WTC11 (cell line): Measurements from ENCODE around the gene KCNB1. TPM values are rescaled to one million over a fixed set of nuclear protein-coding genes. Genes with fewer than 3 reads are reported as not detected.

Experiments
- ATAC-seq: fragments of 200-7000 bp; cut with Tn5 transposase; 2 replicates; pipeline ENCODE4 v1.10.0; 2021; ENCODE audit warnings: mild to moderate bottlenecking, moderate library complexity
- CTCF ChIA-PET: fragments of 300-600 bp; sonication (Branson Sonifier 250); formaldehyde crosslinking; loops from one replicate; lab custom pipeline; 2021; ENCODE audit warnings: antibody characterized with exemption; lab: Charles Lee
- POLR2A ChIA-PET: fragments of 350-600 bp; sonication (Branson Sonifier 250); formaldehyde crosslinking; loops from one replicate; lab custom pipeline; 2021; ENCODE audit warnings: antibody characterized with exemption; lab: Charles Lee
- DNase-seq: peaks from one replicate; pipeline ENCODE4 v3.0.0; 2021; ENCODE audit warnings: low spot score
- H3K27ac Mint-ChIP-seq: 2 replicates; pipeline ENCODE4 v1.8.0; 2021; ENCODE audit warnings: mixed read lengths
- H3K27me3 Mint-ChIP-seq: 2 replicates; pipeline ENCODE4 v1.8.0; 2021; ENCODE audit warnings: low read depth, mild to moderate bottlenecking, moderate library complexity, mixed read lengths
- H3K36me3 Mint-ChIP-seq: 2 replicates; pipeline ENCODE4 v1.8.0; 2021; ENCODE audit warnings: mixed read lengths
- H3K4me1 Mint-ChIP-seq: 2 replicates; pipeline ENCODE4 v1.8.0; 2022; ENCODE audit warnings: mixed read lengths
- H3K4me3 Mint-ChIP-seq: 2 replicates; pipeline ENCODE4 v1.8.0; 2021; ENCODE audit warnings: mild to moderate bottlenecking, moderate library complexity, mixed read lengths
- H3K9me3 Mint-ChIP-seq: 2 replicates; pipeline ENCODE4 v1.8.0; 2021; ENCODE audit warnings: mixed read lengths
- ATF1 ChIP-seq: sonication (generic); formaldehyde crosslinking; IDR thresholded peaks from 2 replicates; pipeline ENCODE4 v1.8.1; 2023; ENCODE audit warnings: mild to moderate bottlenecking, moderate library complexity, missing genetic modification reagents
- CREB1 ChIP-seq: sonication (generic); formaldehyde crosslinking; IDR thresholded peaks from 2 replicates; pipeline ENCODE4 v1.8.0; 2023; ENCODE audit warnings: mild to moderate bottlenecking, missing genetic modification reagents
- ELF4 ChIP-seq: sonication (generic); formaldehyde crosslinking; IDR thresholded peaks from 2 replicates; pipeline ENCODE4 v1.8.1; 2022; ENCODE audit warnings: low read depth, mild to moderate bottlenecking, moderate library complexity, missing genetic modification reagents
- ESRRA ChIP-seq: sonication (generic); formaldehyde crosslinking; IDR thresholded peaks from 2 replicates; pipeline ENCODE4 v1.8.1; 2022; ENCODE audit warnings: mild to moderate bottlenecking, missing genetic modification reagents, borderline replicate concordance
- ETV6 ChIP-seq: sonication (generic); formaldehyde crosslinking; IDR thresholded peaks from 2 replicates; pipeline ENCODE4 v1.8.1; 2022; ENCODE audit warnings: mild to moderate bottlenecking, missing genetic modification reagents
- GABPB1 ChIP-seq: sonication (generic); formaldehyde crosslinking; IDR thresholded peaks from 2 replicates; pipeline ENCODE4 v1.8.1; 2023; ENCODE audit warnings: mild to moderate bottlenecking, missing genetic modification reagents
- GTF2I ChIP-seq: fragments of 250-450 bp; sonication (Bioruptor Pico); conservative IDR thresholded peaks from 2 replicates; pipeline ENCODE4 v1.4.0; 2021; ENCODE audit warnings: mild to moderate bottlenecking
- IRF2 ChIP-seq: sonication (generic); formaldehyde crosslinking; IDR thresholded peaks from 2 replicates; pipeline ENCODE4 v1.8.0; 2022; ENCODE audit warnings: low read depth, missing genetic modification reagents, borderline replicate concordance
- NR3C1 ChIP-seq: sonication (generic); formaldehyde crosslinking; conservative IDR thresholded peaks from 2 replicates; pipeline ENCODE4 v1.8.1; 2023; ENCODE audit warnings: low read depth, mild to moderate bottlenecking, missing genetic modification reagents
- OVOL2 ChIP-seq: fragments of 250-450 bp; sonication (Bioruptor Pico); IDR thresholded peaks from 2 replicates; pipeline ENCODE4 v1.9.0; 2021; ENCODE audit warnings: mild to moderate bottlenecking, borderline replicate concordance
- SP1 ChIP-seq: sonication (generic); formaldehyde crosslinking; conservative IDR thresholded peaks from 2 replicates; pipeline ENCODE4 v1.8.1; 2022; ENCODE audit warnings: missing genetic modification reagents
- STAT6 ChIP-seq: sonication (generic); formaldehyde crosslinking; conservative IDR thresholded peaks from 2 replicates; pipeline ENCODE4 v1.8.1; 2023; ENCODE audit warnings: mild to moderate bottlenecking, low read depth, missing genetic modification reagents, moderate library complexity
- TCF7 ChIP-seq: sonication (generic); formaldehyde crosslinking; IDR thresholded peaks from 2 replicates; pipeline ENCODE4 v1.8.0; 2022; ENCODE audit warnings: mild to moderate bottlenecking, low read depth, missing genetic modification reagents, moderate library complexity
- ZNF512 ChIP-seq: sonication (generic); formaldehyde crosslinking; IDR thresholded peaks from 2 replicates; pipeline ENCODE4 v1.8.1; 2022; ENCODE audit warnings: missing genetic modification reagents, borderline replicate concordance
- ZNF532 ChIP-seq: fragments of 250-450 bp; sonication (Bioruptor Pico); IDR thresholded peaks from 2 replicates; pipeline ENCODE4 v1.9.0; 2021; ENCODE audit warnings: mild to moderate bottlenecking, borderline replicate concordance
- total RNA-seq: library from RNA; stranded (reverse); gene quantifications from 3 replicates; pipeline ENCODE4 v1.2.3, GENCODE V29; 2021
- TF ChIP-seq, protein P1 (sequence below): fragments of 250-450 bp; sonication (Bioruptor Pico); IDR thresholded peaks from 2 replicates; pipeline ENCODE4 v1.9.0; 2021; ENCODE audit warnings: moderate library complexity, mild to moderate bottlenecking, inconsistent platforms, borderline replicate concordance
- TF ChIP-seq, protein P2 (sequence below): sonication (generic); formaldehyde crosslinking; IDR thresholded peaks from 2 replicates; pipeline ENCODE4 v1.8.1; 2023; ENCODE audit warnings: mild to moderate bottlenecking, moderate library complexity, missing genetic modification reagents
- TF ChIP-seq, protein P3 (sequence below): sonication (generic); formaldehyde crosslinking; IDR thresholded peaks from 2 replicates; pipeline ENCODE4 v1.8.0; 2023; ENCODE audit warnings: mild to moderate bottlenecking, missing genetic modification reagents
- TF ChIP-seq, protein P4 (sequence below): fragments of 250-450 bp; sonication (Bioruptor Pico); IDR thresholded peaks from 2 replicates; pipeline ENCODE4 v2.1.2; 2022; ENCODE audit warnings: mild to moderate bottlenecking, moderate library complexity
- TF ChIP-seq, protein P5 (sequence below): sonication (generic); formaldehyde crosslinking; IDR thresholded peaks from 2 replicates; pipeline ENCODE4 v1.8.1; 2023; ENCODE audit warnings: mild to moderate bottlenecking, missing genetic modification reagents, moderate library complexity

KCNB1 gene
- total RNA-seq, 1 experiment from 2014 or later = 1.1 TPM

GRCh38 chr20:49523767-49524360 lies 41.4 kb upstream of the KCNB1 start:
- H3K4me1 Mint-ChIP-seq = peaks cover 10% of the 10 kb centered on the region
- no peak overlapping the region for H3K4me3 Mint-ChIP-seq
- H3K27me3 Mint-ChIP-seq = no peaks in the 10 kb centered on the region
- TF ChIP-seq SP1 (CRISPR knock-in tag) = no peak
- TF ChIP-seq ZNF532 (CRISPR knock-in tag) = no peak
- TF ChIP-seq, protein P1, sequence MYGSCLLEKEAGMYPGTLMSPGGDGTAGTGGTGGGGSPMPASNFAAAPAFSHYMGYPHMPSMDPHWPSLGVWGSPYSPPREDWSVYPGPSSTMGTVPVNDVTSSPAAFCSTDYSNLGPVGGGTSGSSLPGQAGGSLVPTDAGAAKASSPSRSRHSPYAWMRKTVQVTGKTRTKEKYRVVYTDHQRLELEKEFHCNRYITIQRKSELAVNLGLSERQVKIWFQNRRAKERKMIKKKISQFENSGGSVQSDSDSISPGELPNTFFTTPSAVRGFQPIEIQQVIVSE (CRISPR knock-in tag) = no peak
- TF ChIP-seq ZNF512 (CRISPR knock-in tag) = no peak
- TF ChIP-seq STAT6 (CRISPR knock-in tag) = no peak
- TF ChIP-seq ELF4 = no peak
- TF ChIP-seq ETV6 = no peak
- TF ChIP-seq, protein P2, sequence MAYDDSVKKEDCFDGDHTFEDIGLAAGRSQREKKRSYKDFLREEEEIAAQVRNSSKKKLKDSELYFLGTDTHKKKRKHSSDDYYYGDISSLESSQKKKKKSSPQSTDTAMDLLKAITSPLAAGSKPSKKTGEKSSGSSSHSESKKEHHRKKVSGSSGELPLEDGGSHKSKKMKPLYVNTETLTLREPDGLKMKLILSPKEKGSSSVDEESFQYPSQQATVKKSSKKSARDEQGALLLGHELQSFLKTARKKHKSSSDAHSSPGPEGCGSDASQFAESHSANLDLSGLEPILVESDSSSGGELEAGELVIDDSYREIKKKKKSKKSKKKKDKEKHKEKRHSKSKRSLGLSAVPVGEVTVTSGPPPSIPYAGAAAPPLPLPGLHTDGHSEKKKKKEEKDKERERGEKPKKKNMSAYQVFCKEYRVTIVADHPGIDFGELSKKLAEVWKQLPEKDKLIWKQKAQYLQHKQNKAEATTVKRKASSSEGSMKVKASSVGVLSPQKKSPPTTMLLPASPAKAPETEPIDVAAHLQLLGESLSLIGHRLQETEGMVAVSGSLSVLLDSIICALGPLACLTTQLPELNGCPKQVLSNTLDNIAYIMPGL (CRISPR knock-in tag) = no peak
- TF ChIP-seq, protein P3, sequence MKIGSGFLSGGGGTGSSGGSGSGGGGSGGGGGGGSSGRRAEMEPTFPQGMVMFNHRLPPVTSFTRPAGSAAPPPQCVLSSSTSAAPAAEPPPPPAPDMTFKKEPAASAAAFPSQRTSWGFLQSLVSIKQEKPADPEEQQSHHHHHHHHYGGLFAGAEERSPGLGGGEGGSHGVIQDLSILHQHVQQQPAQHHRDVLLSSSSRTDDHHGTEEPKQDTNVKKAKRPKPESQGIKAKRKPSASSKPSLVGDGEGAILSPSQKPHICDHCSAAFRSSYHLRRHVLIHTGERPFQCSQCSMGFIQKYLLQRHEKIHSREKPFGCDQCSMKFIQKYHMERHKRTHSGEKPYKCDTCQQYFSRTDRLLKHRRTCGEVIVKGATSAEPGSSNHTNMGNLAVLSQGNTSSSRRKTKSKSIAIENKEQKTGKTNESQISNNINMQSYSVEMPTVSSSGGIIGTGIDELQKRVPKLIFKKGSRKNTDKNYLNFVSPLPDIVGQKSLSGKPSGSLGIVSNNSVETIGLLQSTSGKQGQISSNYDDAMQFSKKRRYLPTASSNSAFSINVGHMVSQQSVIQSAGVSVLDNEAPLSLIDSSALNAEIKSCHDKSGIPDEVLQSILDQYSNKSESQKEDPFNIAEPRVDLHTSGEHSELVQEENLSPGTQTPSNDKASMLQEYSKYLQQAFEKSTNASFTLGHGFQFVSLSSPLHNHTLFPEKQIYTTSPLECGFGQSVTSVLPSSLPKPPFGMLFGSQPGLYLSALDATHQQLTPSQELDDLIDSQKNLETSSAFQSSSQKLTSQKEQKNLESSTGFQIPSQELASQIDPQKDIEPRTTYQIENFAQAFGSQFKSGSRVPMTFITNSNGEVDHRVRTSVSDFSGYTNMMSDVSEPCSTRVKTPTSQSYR (CRISPR knock-in tag) = no peak
- TF ChIP-seq CREB1 (CRISPR knock-in tag) = no peak
- TF ChIP-seq, protein P4, sequence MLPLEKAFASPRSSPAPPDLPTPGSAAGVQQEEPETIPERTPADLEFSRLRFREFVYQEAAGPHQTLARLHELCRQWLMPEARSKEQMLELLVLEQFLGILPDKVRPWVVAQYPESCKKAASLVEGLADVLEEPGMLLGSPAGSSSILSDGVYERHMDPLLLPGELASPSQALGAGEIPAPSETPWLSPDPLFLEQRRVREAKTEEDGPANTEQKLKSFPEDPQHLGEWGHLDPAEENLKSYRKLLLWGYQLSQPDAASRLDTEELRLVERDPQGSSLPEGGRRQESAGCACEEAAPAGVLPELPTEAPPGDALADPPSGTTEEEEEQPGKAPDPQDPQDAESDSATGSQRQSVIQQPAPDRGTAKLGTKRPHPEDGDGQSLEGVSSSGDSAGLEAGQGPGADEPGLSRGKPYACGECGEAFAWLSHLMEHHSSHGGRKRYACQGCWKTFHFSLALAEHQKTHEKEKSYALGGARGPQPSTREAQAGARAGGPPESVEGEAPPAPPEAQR (CRISPR knock-in tag) = no peak
- TF ChIP-seq, protein P5, sequence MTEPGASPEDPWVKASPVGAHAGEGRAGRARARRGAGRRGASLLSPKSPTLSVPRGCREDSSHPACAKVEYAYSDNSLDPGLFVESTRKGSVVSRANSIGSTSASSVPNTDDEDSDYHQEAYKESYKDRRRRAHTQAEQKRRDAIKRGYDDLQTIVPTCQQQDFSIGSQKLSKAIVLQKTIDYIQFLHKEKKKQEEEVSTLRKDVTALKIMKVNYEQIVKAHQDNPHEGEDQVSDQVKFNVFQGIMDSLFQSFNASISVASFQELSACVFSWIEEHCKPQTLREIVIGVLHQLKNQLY (CRISPR knock-in tag) = no peak
- no peak for TF ChIP-seq ESRRA (CRISPR knock-in tag)
- TF ChIP-seq OVOL2 (CRISPR knock-in tag) = no peak
- no peak for TF ChIP-seq TCF7 (CRISPR knock-in tag)
- TF ChIP-seq IRF2 (CRISPR knock-in tag) = no peak
- no peak for TF ChIP-seq NR3C1 (CRISPR knock-in tag)
- no peak for TF ChIP-seq GTF2I (CRISPR knock-in tag)
- no peak for TF ChIP-seq ATF1
- no peak for TF ChIP-seq GABPB1 (CRISPR knock-in tag)
- CTCF ChIA-PET = no interaction called here
- POLR2A ChIA-PET = no interaction called here
- no peak for ATAC-seq
- peaks cover 35% of the 10 kb centered on the region for H3K36me3 Mint-ChIP-seq
- H3K9me3 Mint-ChIP-seq = peaks cover 7% of the 10 kb centered on the region
- DNase-seq = no peak
- no peak overlapping the region for H3K27ac Mint-ChIP-seq
